ENCODE measurements around the gene TBX10. TPM values are rescaled to one million over a fixed set of nuclear protein-coding genes. Genes with fewer than 3 reads are reported as not detected.
"Not testable (repeated sequence)": the region's sequence is repeated elsewhere in the genome, so short reads cannot be mapped to it uniquely, and the experiment has no call there.

The TBX10 gene
- total and polyA plus RNA-seq, 12 donors, result not detected

DNA sequence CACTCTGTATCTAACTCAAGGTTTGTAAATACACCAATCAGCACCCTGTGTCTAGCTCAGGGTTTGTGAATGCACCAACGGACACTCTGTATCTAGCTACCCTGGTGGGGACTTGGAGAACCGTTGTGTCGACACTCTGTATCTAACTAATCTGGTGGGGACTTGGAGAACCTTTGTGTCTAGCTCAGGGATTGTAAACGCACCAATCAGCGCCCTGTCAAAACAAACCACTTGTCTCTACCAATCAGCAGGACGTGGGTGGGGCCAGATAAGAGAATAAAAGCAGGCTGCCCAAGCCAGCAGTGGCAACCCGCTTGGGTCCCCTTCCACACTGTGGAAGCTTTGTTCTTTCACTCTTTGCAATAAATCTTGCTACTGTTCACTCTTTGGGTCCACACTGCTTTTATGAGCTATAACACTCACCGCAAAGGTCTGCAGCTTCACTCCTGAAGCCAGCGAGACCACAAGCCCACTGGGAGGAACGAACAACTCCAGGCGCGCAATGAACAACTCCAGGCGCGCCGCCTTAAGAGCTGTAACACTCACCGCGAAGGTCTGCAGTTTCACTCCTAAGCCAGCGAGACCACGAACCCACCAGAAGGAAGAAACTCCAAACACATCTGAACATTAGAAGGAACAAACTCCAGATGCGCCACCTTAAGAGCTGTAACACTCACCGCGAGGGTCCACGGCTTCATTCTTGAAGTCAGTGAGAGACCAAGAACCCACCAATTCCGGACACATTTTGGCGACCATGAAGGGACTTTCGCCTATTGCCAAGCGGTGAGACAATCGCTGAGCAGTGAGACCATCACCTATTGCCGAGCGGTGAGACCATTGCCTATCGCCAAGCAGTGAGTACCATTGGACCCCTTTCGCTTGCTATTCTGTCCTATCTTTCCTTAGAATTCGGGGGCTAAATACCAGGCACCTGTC lies 19.6 kb downstream of the TBX10 start:
- WGBS, 4 donors, result 85 to 94% (median 87%) methylated on average over 22 to 33 of the region's 33 CpGs

DNA sequence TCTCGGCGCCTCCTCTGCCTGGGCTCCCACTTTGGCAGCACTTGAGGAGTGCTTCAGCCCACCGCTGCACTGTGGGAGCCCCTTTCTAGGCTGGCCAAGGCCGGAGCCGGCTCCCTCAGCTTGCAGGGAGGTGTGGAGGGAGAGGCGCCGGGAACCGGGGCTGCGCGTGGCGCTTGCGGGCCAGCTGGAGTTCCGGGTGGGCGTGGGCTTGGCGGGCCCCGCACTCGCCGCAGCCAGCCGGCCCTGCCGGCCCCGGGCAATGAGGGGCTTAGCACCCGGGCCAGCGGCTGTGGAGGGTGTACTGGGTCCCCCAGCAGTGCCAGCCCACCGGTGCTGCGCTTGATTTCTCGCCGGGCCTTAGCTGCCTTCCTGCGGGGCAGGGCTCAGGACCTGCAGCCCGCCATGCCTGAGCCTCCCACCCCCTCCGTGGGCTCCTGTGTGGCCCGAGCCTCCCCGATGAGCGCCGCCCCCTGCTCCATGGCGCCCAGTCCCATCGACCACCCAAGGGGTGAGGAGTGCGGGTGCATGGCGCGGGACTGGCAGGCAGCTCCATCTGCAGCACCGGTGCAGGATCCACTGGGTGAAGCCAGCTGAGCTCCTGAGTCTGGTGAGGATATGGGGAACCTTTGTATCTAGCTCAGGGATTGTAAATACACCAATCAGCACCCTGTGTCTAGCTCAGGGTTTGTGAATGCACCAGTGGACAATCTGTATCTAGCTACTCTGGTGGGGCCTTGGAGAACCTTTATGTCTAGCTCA lies 20.5 kb downstream of the TBX10 start:
- H3K27ac ChIP-seq; H3K27me3 ChIP-seq; H3K9me3 ChIP-seq (replicated peaks in 1 of 3); intact Hi-C loops (cut with DNase I); H3K4me1 ChIP-seq (replicated peaks in 1 of 2); H3K4me3 ChIP-seq; DNase-seq; H3K36me3 ChIP-seq (replicated peaks in 1 of 2): not testable (repeated sequence)
- 76 to 98% (median 89%) methylated on average over 7 to 40 of the region's 40 CpGs for WGBS, 4 donors

More for the DNA sequence above, 19.6 kb downstream of the TBX10 start:
- H3K36me3 ChIP-seq (replicated peaks in 1 of 2); H3K27ac ChIP-seq; H3K9me3 ChIP-seq (replicated peaks in 1 of 3); H3K27me3 ChIP-seq; H3K4me1 ChIP-seq (replicated peaks in 1 of 2); H3K4me3 ChIP-seq; intact Hi-C loops (cut with DNase I); DNase-seq: not testable (repeated sequence)

DNA sequence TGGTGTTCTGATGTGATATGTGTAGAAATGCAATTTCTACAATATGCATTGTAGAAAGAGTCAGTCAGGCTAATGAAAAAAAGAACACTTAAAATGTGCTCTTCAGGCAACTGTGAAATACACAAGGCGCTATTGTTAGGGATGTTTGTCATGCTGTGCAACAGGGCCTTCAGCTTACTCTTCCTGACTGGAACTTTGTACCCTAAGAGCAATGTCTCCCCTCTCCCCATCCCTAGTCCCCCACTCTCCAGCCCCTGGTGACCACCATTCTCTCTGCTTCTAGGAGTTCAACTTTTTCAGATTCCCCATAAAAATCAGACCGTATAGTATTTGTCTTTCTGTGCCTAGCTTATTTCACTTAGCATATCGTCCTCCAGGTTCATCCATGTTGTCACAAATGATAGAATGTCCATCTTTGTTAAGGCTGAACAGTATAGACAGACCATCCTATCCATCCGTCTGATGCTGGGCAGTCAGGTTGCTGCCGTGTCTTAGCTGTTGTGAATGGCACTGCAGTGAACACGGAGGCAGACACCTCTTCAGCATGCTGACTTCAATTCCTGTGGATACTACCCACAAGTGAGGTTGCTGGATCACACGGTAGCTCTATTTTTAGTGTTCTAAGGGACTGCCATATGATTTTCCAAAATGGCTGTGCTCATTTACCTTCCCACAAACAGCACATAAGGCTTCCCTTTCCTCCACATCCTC lies 22.2 kb downstream of the TBX10 start:
- whole genome bisulfite sequencing, 4 donors, result 58 to 69% (median 65%) methylated on average over 7 of the region's 7 CpGs
- no peaks in the 10 kb centered on the region for H3K4me1 ChIP-seq (replicated peaks in 1 of 2)

DNA sequence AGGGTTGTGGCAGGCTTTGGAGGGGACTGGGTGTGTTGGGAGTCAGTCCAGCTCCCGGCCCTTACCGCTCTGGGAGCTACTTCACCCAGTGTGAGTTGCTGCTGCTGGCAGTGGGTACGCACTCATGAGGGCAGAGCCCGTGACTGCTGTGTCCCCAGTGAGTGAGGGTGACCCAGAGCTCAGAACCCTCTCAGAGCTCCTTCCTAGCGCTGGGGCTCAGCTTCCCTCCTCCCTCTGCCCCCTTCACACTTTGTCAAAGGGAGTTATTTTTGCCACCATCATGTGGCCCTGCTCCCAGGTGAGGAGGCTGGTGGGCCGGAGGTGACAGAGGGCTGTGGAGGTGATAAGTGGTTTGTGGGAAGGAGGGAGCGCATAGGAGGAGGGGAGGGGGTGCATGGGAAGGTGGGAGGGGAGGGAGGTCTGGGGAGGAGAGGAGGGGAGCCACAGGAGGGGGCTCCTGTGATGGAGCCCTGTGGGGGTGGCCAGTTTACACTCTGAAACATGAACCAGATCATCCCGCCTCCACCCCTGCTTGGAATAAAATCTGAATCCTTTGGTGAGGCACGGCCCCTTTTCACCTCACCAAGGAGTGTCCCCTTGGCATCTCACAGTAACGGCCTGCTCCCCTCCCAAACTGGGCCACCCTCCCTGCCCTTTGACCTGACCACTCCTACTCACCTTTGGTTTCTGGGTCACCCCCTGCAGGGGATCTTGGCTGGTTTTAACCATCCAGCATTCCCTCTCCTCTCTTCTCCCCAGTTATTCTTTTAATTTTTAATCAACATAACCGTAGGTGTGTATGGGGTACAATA lies 22.9 kb downstream of the TBX10 start:
- H3K27ac ChIP-seq, result no peak overlapping the region
- H3K4me1 ChIP-seq (replicated peaks in 1 of 2), result no peaks in the 10 kb centered on the region
- DNase-seq, result no peak
- 33 to 38% (median 36%) methylated on average over 5 to 11 of the region's 11 CpGs for WGBS, 4 donors
- H3K27me3 ChIP-seq, result peaks cover 9% of the 10 kb centered on the region
- no peaks in the 10 kb centered on the region for H3K9me3 ChIP-seq (replicated peaks in 1 of 3)
- intact Hi-C loops (cut with DNase I), result no loop called here
- H3K4me3 ChIP-seq, result no peak overlapping the region
- H3K36me3 ChIP-seq (replicated peaks in 1 of 2), result peaks cover 0 to 8% of the 10 kb centered on the region in 2 donors
- TF ChIP-seq, protein P1, sequence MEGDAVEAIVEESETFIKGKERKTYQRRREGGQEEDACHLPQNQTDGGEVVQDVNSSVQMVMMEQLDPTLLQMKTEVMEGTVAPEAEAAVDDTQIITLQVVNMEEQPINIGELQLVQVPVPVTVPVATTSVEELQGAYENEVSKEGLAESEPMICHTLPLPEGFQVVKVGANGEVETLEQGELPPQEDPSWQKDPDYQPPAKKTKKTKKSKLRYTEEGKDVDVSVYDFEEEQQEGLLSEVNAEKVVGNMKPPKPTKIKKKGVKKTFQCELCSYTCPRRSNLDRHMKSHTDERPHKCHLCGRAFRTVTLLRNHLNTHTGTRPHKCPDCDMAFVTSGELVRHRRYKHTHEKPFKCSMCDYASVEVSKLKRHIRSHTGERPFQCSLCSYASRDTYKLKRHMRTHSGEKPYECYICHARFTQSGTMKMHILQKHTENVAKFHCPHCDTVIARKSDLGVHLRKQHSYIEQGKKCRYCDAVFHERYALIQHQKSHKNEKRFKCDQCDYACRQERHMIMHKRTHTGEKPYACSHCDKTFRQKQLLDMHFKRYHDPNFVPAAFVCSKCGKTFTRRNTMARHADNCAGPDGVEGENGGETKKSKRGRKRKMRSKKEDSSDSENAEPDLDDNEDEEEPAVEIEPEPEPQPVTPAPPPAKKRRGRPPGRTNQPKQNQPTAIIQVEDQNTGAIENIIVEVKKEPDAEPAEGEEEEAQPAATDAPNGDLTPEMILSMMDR (IDR thresholded peaks at IDR 0.05), result no peak
- no peak for TF ChIP-seq POLR2A (IDR thresholded peaks at IDR 0.05)

More for the DNA sequence above, 22.2 kb downstream of the TBX10 start:
- no peak overlapping the region for H3K27ac ChIP-seq
- H3K4me3 ChIP-seq, result no peak overlapping the region
- H3K36me3 ChIP-seq (replicated peaks in 1 of 2), result peaks cover 0 to under 1% of the 10 kb centered on the region in 2 donors
- intact Hi-C loops (cut with DNase I), result no loop called here
- no peaks in the 10 kb centered on the region for H3K9me3 ChIP-seq (replicated peaks in 1 of 3)
- peaks cover 9% of the 10 kb centered on the region for H3K27me3 ChIP-seq
- TF ChIP-seq, protein P1 (IDR thresholded peaks at IDR 0.05), result no peak
- no peak for TF ChIP-seq POLR2A (IDR thresholded peaks at IDR 0.05)
- no peak for DNase-seq
